ENCODE results near the gene COL6A1.
"Not testable (repeated sequence)": the region's sequence is repeated elsewhere in the genome, so short reads cannot be mapped to it uniquely, and the experiment has no call there.

The COL6A1 gene

GRCh38 chr21:45947296-45947695, 34.3 kb upstream of the COL6A1 start:
- DNase-seq (ENCODE audit: low spot score) = no peak

- no peak for DNase-seq (ENCODE audit: low spot score)
Observed at GRCh38 chr21:45947716-45948255, 33.8 kb upstream of the COL6A1 start.

GRCh38 chr21:45948576-45949141, 32.9 kb upstream of the COL6A1 start:
- no peak for DNase-seq (ENCODE audit: low spot score)

- DNase-seq (ENCODE audit: low spot score) = no peak
Observed at GRCh38 chr21:45949928-45950739, 31.4 kb upstream of the COL6A1 start.

GRCh38 chr21:45950740-45951515, 30.6 kb upstream of the COL6A1 start:
- DNase-seq (ENCODE audit: low spot score) = no peak

GRCh38 chr21:45951676-45952075, 29.9 kb upstream of the COL6A1 start:
- no peak for DNase-seq (ENCODE audit: low spot score)

- not testable (repeated sequence) for DNase-seq (ENCODE audit: low spot score)
Observed at GRCh38 chr21:45952527-45952926, 29.0 kb upstream of the COL6A1 start.

- DNase-seq (ENCODE audit: low spot score) = no peak
Observed at GRCh38 chr21:45952974-45953373, 28.6 kb upstream of the COL6A1 start.

GRCh38 chr21:45954261-45954660, 27.3 kb upstream of the COL6A1 start:
- DNase-seq (ENCODE audit: low spot score) = no peak

- DNase-seq (ENCODE audit: low spot score) = no peak
Observed at GRCh38 chr21:45954921-45955320, 26.6 kb upstream of the COL6A1 start.

- no peak for DNase-seq (ENCODE audit: low spot score)
Observed at GRCh38 chr21:45957551-45957950, 24.0 kb upstream of the COL6A1 start.

GRCh38 chr21:45957981-45958600, 23.5 kb upstream of the COL6A1 start:
- no peak for DNase-seq (ENCODE audit: low spot score)

- no peak for DNase-seq (ENCODE audit: low spot score)
Observed at GRCh38 chr21:45959182-45959581, 22.4 kb upstream of the COL6A1 start.

- no peak for DNase-seq (ENCODE audit: low spot score)
Observed at GRCh38 chr21:45959779-45960390, 21.7 kb upstream of the COL6A1 start.

- not testable (repeated sequence) for DNase-seq (ENCODE audit: low spot score)
Observed at GRCh38 chr21:45961408-45961807, 20.2 kb upstream of the COL6A1 start.

GRCh38 chr21:45962531-45963231, 18.9 kb upstream of the COL6A1 start:
- no peak for DNase-seq (ENCODE audit: low spot score)

- DNase-seq (ENCODE audit: low spot score) = no peak
Observed at GRCh38 chr21:45963232-45963570, 18.4 kb upstream of the COL6A1 start.

GRCh38 chr21:45964649-45965048, 16.9 kb upstream of the COL6A1 start:
- no peak for DNase-seq (ENCODE audit: low spot score)

GRCh38 chr21:45965084-45965809, 16.3 kb upstream of the COL6A1 start:
- no peak for DNase-seq (ENCODE audit: low spot score)

- no peak for DNase-seq (ENCODE audit: low spot score)
Observed at GRCh38 chr21:45966791-45967394, 14.7 kb upstream of the COL6A1 start.
